ENCODE measurements around the gene ALX4.

GRCh38 chr11:44308256-44308922 is 1.6 kb downstream of the ALX4 start:
- TF ChIP-seq, protein P1, sequence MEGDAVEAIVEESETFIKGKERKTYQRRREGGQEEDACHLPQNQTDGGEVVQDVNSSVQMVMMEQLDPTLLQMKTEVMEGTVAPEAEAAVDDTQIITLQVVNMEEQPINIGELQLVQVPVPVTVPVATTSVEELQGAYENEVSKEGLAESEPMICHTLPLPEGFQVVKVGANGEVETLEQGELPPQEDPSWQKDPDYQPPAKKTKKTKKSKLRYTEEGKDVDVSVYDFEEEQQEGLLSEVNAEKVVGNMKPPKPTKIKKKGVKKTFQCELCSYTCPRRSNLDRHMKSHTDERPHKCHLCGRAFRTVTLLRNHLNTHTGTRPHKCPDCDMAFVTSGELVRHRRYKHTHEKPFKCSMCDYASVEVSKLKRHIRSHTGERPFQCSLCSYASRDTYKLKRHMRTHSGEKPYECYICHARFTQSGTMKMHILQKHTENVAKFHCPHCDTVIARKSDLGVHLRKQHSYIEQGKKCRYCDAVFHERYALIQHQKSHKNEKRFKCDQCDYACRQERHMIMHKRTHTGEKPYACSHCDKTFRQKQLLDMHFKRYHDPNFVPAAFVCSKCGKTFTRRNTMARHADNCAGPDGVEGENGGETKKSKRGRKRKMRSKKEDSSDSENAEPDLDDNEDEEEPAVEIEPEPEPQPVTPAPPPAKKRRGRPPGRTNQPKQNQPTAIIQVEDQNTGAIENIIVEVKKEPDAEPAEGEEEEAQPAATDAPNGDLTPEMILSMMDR (IDR thresholded peaks at IDR 0.05) = no peak
- no peak for TF ChIP-seq POLR2A (IDR thresholded peaks at IDR 0.05)

Data from Peyer's patch (tissue), 4 donors.